Mammary epithelial cell (primary cell): ENCODE results near the gene STK17B.

Source experiments
- EZH2 ChIP-seq: IDR thresholded peaks from 2 replicates; pipeline ENCODE4 v1.6.1; 2012; ENCODE audit warnings: low read length, inconsistent platforms, borderline replicate concordance
- TF ChIP-seq, protein P1 (sequence below), 2 donors: IDR thresholded peaks in 1 of 2; conservative IDR thresholded peaks in 1 of 2; 2 replicates each; pipeline ENCODE4 v1.5.1; 2011 to 2012; ENCODE audit warnings: inconsistent platforms in 2 of 2, low read length in 2 of 2, mild to moderate bottlenecking in 2 of 2, control low read depth in 1 of 2, low read depth in 1 of 2; ENCODE audit not compliant: insufficient read depth in 1 of 2; ENCODE audit errors: extremely low read depth in 1 of 2

- TF ChIP-seq, protein P1, sequence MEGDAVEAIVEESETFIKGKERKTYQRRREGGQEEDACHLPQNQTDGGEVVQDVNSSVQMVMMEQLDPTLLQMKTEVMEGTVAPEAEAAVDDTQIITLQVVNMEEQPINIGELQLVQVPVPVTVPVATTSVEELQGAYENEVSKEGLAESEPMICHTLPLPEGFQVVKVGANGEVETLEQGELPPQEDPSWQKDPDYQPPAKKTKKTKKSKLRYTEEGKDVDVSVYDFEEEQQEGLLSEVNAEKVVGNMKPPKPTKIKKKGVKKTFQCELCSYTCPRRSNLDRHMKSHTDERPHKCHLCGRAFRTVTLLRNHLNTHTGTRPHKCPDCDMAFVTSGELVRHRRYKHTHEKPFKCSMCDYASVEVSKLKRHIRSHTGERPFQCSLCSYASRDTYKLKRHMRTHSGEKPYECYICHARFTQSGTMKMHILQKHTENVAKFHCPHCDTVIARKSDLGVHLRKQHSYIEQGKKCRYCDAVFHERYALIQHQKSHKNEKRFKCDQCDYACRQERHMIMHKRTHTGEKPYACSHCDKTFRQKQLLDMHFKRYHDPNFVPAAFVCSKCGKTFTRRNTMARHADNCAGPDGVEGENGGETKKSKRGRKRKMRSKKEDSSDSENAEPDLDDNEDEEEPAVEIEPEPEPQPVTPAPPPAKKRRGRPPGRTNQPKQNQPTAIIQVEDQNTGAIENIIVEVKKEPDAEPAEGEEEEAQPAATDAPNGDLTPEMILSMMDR (conservative IDR thresholded peaks at IDR 0.05 in 1 of 2, IDR thresholded peaks at IDR 0.05 in 1 of 2; ENCODE audit: extremely low read depth in 1 of 2, insufficient read depth in 1 of 2, low read depth in 1 of 2, low read length in 2 of 2): no peak
- no peak for TF ChIP-seq EZH2
Observed at GRCh38 chr2:196191541-196191940, 20.2 kb upstream of the STK17B start.
